ENCODE results near the gene FSD1L. TPM values are rescaled to one million over a fixed set of nuclear protein-coding genes. Genes with fewer than 3 reads are reported as not detected.

Gene FSD1L
- total RNA-seq, 2 donors from 2014 or later: 0.66 to 6.0 TPM

- 46 to 59% methylated on average over 6 of the region's 6 CpGs for WGBS, 2 donors
- no peaks in the 10 kb centered on the region for H3K36me3 ChIP-seq (replicated peaks in 1 of 2; ENCODE audit: insufficient read depth in 1 of 2, low read depth in 2 of 2)
- H3K4me1 ChIP-seq: no peaks in the 10 kb centered on the region
- H3K9me3 ChIP-seq: no peaks in the 10 kb centered on the region
- TF ChIP-seq CTCF (IDR thresholded peaks at IDR 0.05) (no peak), POLR2A (IDR thresholded peaks at IDR 0.05) (no peak)
- H3K4me3 ChIP-seq: no peak overlapping the region
- intact Hi-C loops (cut with DNase I): loop anchor here (10.0 kb wide), 1 partner anchor 241 kb away; no protein-coding TSS in a partner anchor
- no peak overlapping the region for H3K27ac ChIP-seq
- DNase-seq (no peak), ATAC-seq (no peak)
- no peaks in the 10 kb centered on the region for H3K27me3 ChIP-seq
Measured at GRCh38 chr9:105405514-105406131, 42.2 kb upstream of the FSD1L start.

GRCh38 chr9:105406369-105406768, 41.5 kb upstream of the FSD1L start:
- Histone ChIP-seq H3K9me3 (no peaks in the 10 kb centered on the region), H3K27ac (no peak overlapping the region), H3K27me3 (no peaks in the 10 kb centered on the region), H3K36me3 (replicated peaks in 1 of 2; ENCODE audit: insufficient read depth in 1 of 2, low read depth in 2 of 2) (no peaks in the 10 kb centered on the region), H3K4me1 (no peaks in the 10 kb centered on the region), H3K4me3 (no peak overlapping the region)
- no peak for ATAC-seq
- no peak for DNase-seq
- 59 to 85% methylated on average over 6 of the region's 6 CpGs for WGBS, 2 donors
- intact Hi-C loops (cut with DNase I): loop anchor here (10.0 kb wide), 1 partner anchor 242 kb away; no protein-coding TSS in a partner anchor
- no peak for TF ChIP-seq CTCF (IDR thresholded peaks at IDR 0.05)
- no peak for TF ChIP-seq POLR2A (IDR thresholded peaks at IDR 0.05)

GRCh38 chr9:105413525-105413924, 34.3 kb upstream of the FSD1L start:
- Histone ChIP-seq H3K27ac (no peak overlapping the region), H3K36me3 (replicated peaks in 1 of 2; ENCODE audit: insufficient read depth in 1 of 2, low read depth in 2 of 2) (no peaks in the 10 kb centered on the region), H3K4me3 (no peak overlapping the region), H3K9me3 (no peaks in the 10 kb centered on the region), H3K27me3 (no peaks in the 10 kb centered on the region), H3K4me1 (peaks cover 4% of the 10 kb centered on the region)
- intact Hi-C loops (cut with DNase I): loop anchor here (10.0 kb wide), 2 partner anchors 169 to 549 kb away; partner anchors contain the start of gene SLC44A1
- TF ChIP-seq POLR2A (IDR thresholded peaks at IDR 0.05) (no peak), CTCF (IDR thresholded peaks at IDR 0.05) (peak in 4 of 7 experiments; percentile 28 to 40 (median 34))
- WGBS, 2 donors: 18 to 20% methylated on average over 2 of the region's 2 CpGs
- no peak for ATAC-seq
- DNase-seq: peak in 3 of 4 donors; percentile 17 to 45 (median 28)

GRCh38 chr9:105414947-105415661, 32.7 kb upstream of the FSD1L start:
- Histone ChIP-seq H3K4me3 (no peak overlapping the region), H3K27me3 (no peaks in the 10 kb centered on the region), H3K4me1 (peaks cover 4% of the 10 kb centered on the region), H3K36me3 (replicated peaks in 1 of 2; ENCODE audit: insufficient read depth in 1 of 2, low read depth in 2 of 2) (no peaks in the 10 kb centered on the region), H3K9me3 (no peaks in the 10 kb centered on the region), H3K27ac (no peak overlapping the region)
- intact Hi-C loops (cut with DNase I): loop anchor here (10.0 kb wide), 2 partner anchors 170 to 550 kb away; partner anchors contain the start of gene SLC44A1
- no peak for TF ChIP-seq POLR2A (IDR thresholded peaks at IDR 0.05)
- TF ChIP-seq CTCF (IDR thresholded peaks at IDR 0.05): peak in 6 of 7 experiments; percentile 72 to 88 (median 86)
- DNase-seq (peak; percentile 63 to 73 (median 65)), ATAC-seq (peak; percentile 68)
- WGBS, 2 donors: 1 to 5% methylated on average over 3 to 6 of the region's 6 CpGs
